Measurements from ENCODE around the gene ERC1.

ERC1 gene

GRCh38 chr12:1466481-1467154 lies 475.6 kb downstream of the ERC1 start:
- DNase-seq: no peak

GRCh38 chr12:1467710-1468109 lies 476.7 kb downstream of the ERC1 start:
- DNase-seq: no peak

GRCh38 chr12:1469070-1469469 lies 478.0 kb downstream of the ERC1 start:
- no peak for DNase-seq

- no peak for DNase-seq
Measured at GRCh38 chr12:1470051-1470450, 479.0 kb downstream of the ERC1 start.

- no peak for DNase-seq
Measured at GRCh38 chr12:1471224-1471623, 480.2 kb downstream of the ERC1 start.

GRCh38 chr12:1473418-1473817 lies 482.4 kb downstream of the ERC1 start:
- no peak for DNase-seq

- no peak for DNase-seq
Measured at GRCh38 chr12:1474041-1474573, 483.1 kb downstream of the ERC1 start.

- DNase-seq: no peak
Measured at GRCh38 chr12:1474574-1475153, 483.6 kb downstream of the ERC1 start.

GRCh38 chr12:1479645-1480044 lies 488.6 kb downstream of the ERC1 start:
- no peak for DNase-seq

- DNase-seq: no peak
Measured at GRCh38 chr12:1481326-1481725, 490.3 kb downstream of the ERC1 start.

GRCh38 chr12:1481906-1482305 lies 490.9 kb downstream of the ERC1 start:
- no peak for DNase-seq

- DNase-seq: no peak
Measured at GRCh38 chr12:1488908-1489381, 497.9 kb downstream of the ERC1 start.

GRCh38 chr12:1491983-1492697 lies 501.1 kb downstream of the ERC1 start:
- no peak for DNase-seq

- DNase-seq: no peak
Measured at GRCh38 chr12:1493781-1494565, 502.9 kb downstream of the ERC1 start.

- DNase-seq: no peak
Measured at GRCh38 chr12:1494856-1495255, 503.8 kb downstream of the ERC1 start.

GRCh38 chr12:1496162-1496900 lies 505.3 kb downstream of the ERC1 start:
- DNase-seq: no peak

- DNase-seq: no peak
Measured at GRCh38 chr12:1497161-1497560, 506.1 kb downstream of the ERC1 start.

GRCh38 chr12:1498199-1498740 lies 507.2 kb downstream of the ERC1 start:
- DNase-seq: no peak

- no peak for DNase-seq
Measured at GRCh38 chr12:1499351-1499750, 508.3 kb downstream of the ERC1 start.

- no peak for DNase-seq
Measured at GRCh38 chr12:1500095-1500801, 509.2 kb downstream of the ERC1 start.

GRCh38 chr12:1501001-1501400 lies 510.0 kb downstream of the ERC1 start:
- no peak for DNase-seq

Measured in activated T-cell treated with anti-CD3 and anti-CD28 coated beads for 4 hours (primary cell).